Measurements from ENCODE around the gene KIF21B. TPM values are rescaled to one million over a fixed set of nuclear protein-coding genes. Genes with fewer than 3 reads are reported as not detected.
"Not testable (repeated sequence)": the region's sequence is repeated elsewhere in the genome, so short reads cannot be mapped to it uniquely, and the experiment has no call there.

KIF21B gene
- total RNA-seq, 1 experiment from 2014 or later, result 2.6 TPM

DNA sequence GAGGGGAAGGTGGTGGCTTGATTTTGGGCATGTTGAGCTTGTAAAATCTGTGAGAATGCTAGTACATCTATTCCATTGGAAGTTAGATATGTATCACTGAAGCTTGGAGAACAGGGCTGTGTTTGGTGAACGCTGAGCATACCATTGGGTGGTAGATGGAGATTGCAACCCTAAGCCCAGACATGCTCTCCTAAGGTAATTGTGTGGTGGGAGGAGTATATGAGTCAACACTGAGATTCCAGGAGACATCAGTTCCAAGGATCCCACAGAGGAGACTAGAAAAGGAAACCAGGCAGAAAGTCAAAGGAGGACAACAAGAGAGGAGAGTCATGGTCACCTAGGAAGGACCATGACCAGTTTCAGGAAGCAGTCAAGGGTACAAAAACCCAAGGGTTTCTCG, 60.4 kb downstream of the KIF21B start:
- TF ChIP-seq, protein P1, sequence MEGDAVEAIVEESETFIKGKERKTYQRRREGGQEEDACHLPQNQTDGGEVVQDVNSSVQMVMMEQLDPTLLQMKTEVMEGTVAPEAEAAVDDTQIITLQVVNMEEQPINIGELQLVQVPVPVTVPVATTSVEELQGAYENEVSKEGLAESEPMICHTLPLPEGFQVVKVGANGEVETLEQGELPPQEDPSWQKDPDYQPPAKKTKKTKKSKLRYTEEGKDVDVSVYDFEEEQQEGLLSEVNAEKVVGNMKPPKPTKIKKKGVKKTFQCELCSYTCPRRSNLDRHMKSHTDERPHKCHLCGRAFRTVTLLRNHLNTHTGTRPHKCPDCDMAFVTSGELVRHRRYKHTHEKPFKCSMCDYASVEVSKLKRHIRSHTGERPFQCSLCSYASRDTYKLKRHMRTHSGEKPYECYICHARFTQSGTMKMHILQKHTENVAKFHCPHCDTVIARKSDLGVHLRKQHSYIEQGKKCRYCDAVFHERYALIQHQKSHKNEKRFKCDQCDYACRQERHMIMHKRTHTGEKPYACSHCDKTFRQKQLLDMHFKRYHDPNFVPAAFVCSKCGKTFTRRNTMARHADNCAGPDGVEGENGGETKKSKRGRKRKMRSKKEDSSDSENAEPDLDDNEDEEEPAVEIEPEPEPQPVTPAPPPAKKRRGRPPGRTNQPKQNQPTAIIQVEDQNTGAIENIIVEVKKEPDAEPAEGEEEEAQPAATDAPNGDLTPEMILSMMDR (IDR thresholded peaks at IDR 0.05; ENCODE audit: insufficient read depth in 1 of 2, low read depth in 1 of 2, low read length in 1 of 2, severe bottlenecking in 1 of 2, unreplicated experiment in 1 of 2), result no peak
- Histone ChIP-seq H3K9me3 (no peaks in the 10 kb centered on the region), H3K4me3 (ENCODE audit: low read depth, low read length) (no peak overlapping the region), H3K27me3 (replicated peaks; ENCODE audit: control insufficient read depth, insufficient read depth, low read length) (no peaks in the 10 kb centered on the region), H3K36me3 (ENCODE audit: control insufficient read depth, insufficient read depth, low read length) (no peaks in the 10 kb centered on the region), H3K4me1 (no peaks in the 10 kb centered on the region)
- no peaks in the 10 kb centered on the region for H3K9me3 Mint-ChIP-seq (ENCODE audit: unreplicated experiment)
- ChIA-PET CTCF (no interaction called here), POLR2A (no interaction called here)
- H3K4me3 Mint-ChIP-seq (ENCODE audit: unreplicated experiment), result no peak overlapping the region
- no peaks in the 10 kb centered on the region for H3K27me3 Mint-ChIP-seq (ENCODE audit: insufficient read depth, unreplicated experiment)
- no TSS peak for BruUV-seq (replicated peaks)
- intact Hi-C loops (cut with micrococcal nuclease; ENCODE audit: unreplicated experiment), result no loop called here
- no peaks in the 10 kb centered on the region for H3K36me3 Mint-ChIP-seq (ENCODE audit: insufficient read depth, unreplicated experiment)
- DNase-seq, result no peak
- H3K27ac Mint-ChIP-seq (ENCODE audit: unreplicated experiment), result no peak overlapping the region
- no peaks in the 10 kb centered on the region for H3K4me1 Mint-ChIP-seq (ENCODE audit: low read depth, unreplicated experiment)

DNA sequence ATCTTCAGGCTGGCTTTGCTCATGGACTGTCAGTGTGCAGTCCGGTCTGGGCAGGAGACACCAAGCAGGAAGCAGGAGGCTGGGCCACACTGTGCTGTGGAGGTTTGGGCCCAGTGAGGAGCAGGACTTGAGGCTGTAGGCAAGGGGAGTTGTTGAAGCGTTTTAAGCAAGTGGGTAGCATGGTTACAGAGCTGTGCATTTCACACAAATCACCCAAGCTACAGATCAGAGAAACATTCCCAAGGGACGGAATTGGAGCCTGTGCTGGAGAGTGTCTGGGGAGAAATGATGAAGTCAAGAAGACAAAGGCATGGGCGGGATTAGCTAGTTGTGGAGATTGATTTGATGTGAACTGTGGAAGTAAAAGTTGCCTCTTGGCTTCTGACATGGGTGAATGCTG, 60.9 kb downstream of the KIF21B start:
- intact Hi-C loops (cut with micrococcal nuclease; ENCODE audit: unreplicated experiment), result no loop called here
- Histone ChIP-seq H3K4me3 (ENCODE audit: low read depth, low read length) (no peak overlapping the region), H3K36me3 (ENCODE audit: control insufficient read depth, insufficient read depth, low read length) (no peaks in the 10 kb centered on the region), H3K27me3 (replicated peaks; ENCODE audit: control insufficient read depth, insufficient read depth, low read length) (no peaks in the 10 kb centered on the region), H3K9me3 (no peaks in the 10 kb centered on the region), H3K4me1 (no peaks in the 10 kb centered on the region)
- BruUV-seq (replicated peaks), result no TSS peak
- Mint-ChIP-seq H3K4me3 (ENCODE audit: unreplicated experiment) (no peak overlapping the region), H3K4me1 (ENCODE audit: low read depth, unreplicated experiment) (no peaks in the 10 kb centered on the region), H3K27me3 (ENCODE audit: insufficient read depth, unreplicated experiment) (no peaks in the 10 kb centered on the region), H3K9me3 (ENCODE audit: unreplicated experiment) (no peaks in the 10 kb centered on the region), H3K36me3 (ENCODE audit: insufficient read depth, unreplicated experiment) (no peaks in the 10 kb centered on the region), H3K27ac (ENCODE audit: unreplicated experiment) (no peak overlapping the region)
- TF ChIP-seq, protein P1 (IDR thresholded peaks at IDR 0.05; ENCODE audit: insufficient read depth in 1 of 2, low read depth in 1 of 2, low read length in 1 of 2, severe bottlenecking in 1 of 2, unreplicated experiment in 1 of 2), result no peak
- no peak for DNase-seq
- POLR2A ChIA-PET, result no interaction called here
- CTCF ChIA-PET, result no interaction called here

DNA sequence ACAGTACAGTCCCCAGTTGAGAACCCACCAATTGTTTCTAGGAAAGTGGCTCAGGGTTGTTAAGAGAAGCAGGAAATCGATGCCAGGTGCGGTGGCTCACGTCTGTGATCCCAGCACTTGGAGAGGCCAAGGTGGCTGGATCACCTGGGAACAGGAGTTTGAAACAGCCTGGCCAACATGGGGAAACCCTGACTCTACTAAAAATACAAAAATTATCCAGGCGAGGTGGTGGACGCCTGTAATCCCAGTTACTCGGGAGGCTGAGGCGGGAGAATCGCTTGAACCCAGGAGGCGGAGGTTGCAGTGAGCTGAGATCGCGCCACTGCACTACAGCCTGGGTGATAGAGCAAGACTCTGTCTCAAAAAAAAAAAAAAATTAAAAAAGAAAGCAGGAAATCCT, 61.4 kb downstream of the KIF21B start:
- H3K4me3 Mint-ChIP-seq (ENCODE audit: unreplicated experiment); H3K27me3 ChIP-seq (replicated peaks; ENCODE audit: control insufficient read depth, insufficient read depth, low read length); H3K36me3 Mint-ChIP-seq (ENCODE audit: insufficient read depth, unreplicated experiment); H3K9me3 Mint-ChIP-seq (ENCODE audit: unreplicated experiment); intact Hi-C loops (cut with micrococcal nuclease; ENCODE audit: unreplicated experiment); H3K27me3 Mint-ChIP-seq (ENCODE audit: insufficient read depth, unreplicated experiment); POLR2A ChIA-PET; CTCF ChIA-PET; BruUV-seq (replicated peaks); H3K27ac Mint-ChIP-seq (ENCODE audit: unreplicated experiment); DNase-seq; H3K9me3 ChIP-seq; H3K4me3 ChIP-seq (ENCODE audit: low read depth, low read length); H3K36me3 ChIP-seq (ENCODE audit: control insufficient read depth, insufficient read depth, low read length); H3K4me1 Mint-ChIP-seq (ENCODE audit: low read depth, unreplicated experiment); H3K4me1 ChIP-seq: not testable (repeated sequence)

DNA sequence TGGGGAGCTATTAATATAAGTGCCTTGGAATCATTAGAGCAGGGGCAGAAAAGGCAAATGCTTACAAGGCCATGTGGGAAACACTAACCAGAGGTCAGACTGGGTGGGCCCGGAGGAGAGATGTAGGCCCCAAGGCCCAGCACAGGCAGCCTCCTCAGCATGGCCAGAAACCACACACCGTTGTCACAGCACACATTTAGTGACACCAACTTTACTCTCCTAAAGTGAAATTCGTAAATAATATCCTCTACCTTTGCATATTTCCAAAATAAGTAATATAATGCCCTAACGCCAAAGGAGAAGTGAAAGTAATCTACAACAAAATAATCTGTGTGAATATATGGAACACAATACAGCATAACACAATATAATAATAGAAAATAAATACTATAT, 62.6 kb downstream of the KIF21B start:
- Histone ChIP-seq H3K4me3 (ENCODE audit: low read depth, low read length) (no peak overlapping the region), H3K36me3 (ENCODE audit: control insufficient read depth, insufficient read depth, low read length) (no peaks in the 10 kb centered on the region), H3K9me3 (no peaks in the 10 kb centered on the region), H3K4me1 (no peaks in the 10 kb centered on the region), H3K27me3 (replicated peaks; ENCODE audit: control insufficient read depth, insufficient read depth, low read length) (no peaks in the 10 kb centered on the region)
- Mint-ChIP-seq H3K9me3 (ENCODE audit: unreplicated experiment) (no peaks in the 10 kb centered on the region), H3K36me3 (ENCODE audit: insufficient read depth, unreplicated experiment) (no peaks in the 10 kb centered on the region), H3K27ac (ENCODE audit: unreplicated experiment) (no peak overlapping the region), H3K27me3 (ENCODE audit: insufficient read depth, unreplicated experiment) (no peaks in the 10 kb centered on the region), H3K4me3 (ENCODE audit: unreplicated experiment) (no peak overlapping the region), H3K4me1 (ENCODE audit: low read depth, unreplicated experiment) (no peaks in the 10 kb centered on the region)
- CTCF ChIA-PET, result no interaction called here
- TF ChIP-seq, protein P1 (IDR thresholded peaks at IDR 0.05; ENCODE audit: insufficient read depth in 1 of 2, low read depth in 1 of 2, low read length in 1 of 2, severe bottlenecking in 1 of 2, unreplicated experiment in 1 of 2), result no peak
- POLR2A ChIA-PET, result no interaction called here
- intact Hi-C loops (cut with micrococcal nuclease; ENCODE audit: unreplicated experiment), result no loop called here
- DNase-seq, result no peak
- no TSS peak for BruUV-seq (replicated peaks)
